Measurements from ENCODE around the gene SIDT1.

GRCh38 chr3:113495035-113495434, 37.3 kb upstream of the SIDT1 start:
- peak; percentile 41 to 44 for TF ChIP-seq CTCF (conservative IDR thresholded peaks at IDR 0.05 in 1 of 2, IDR thresholded peaks at IDR 0.05 in 1 of 2; ENCODE audit: low read depth in 1 of 2, low read length in 2 of 2)
- no peak for TF ChIP-seq EZH2 (IDR thresholded peaks at IDR 0.05; ENCODE audit: low read length, missing control alignments)

Measured in fibroblast of lung (primary cell).